NT2/D1 (cell line): ENCODE data around the gene SLIT3.

Source experiments
- SUZ12 ChIP-seq: IDR thresholded peaks from 2 replicates; pipeline ENCODE4 v1.6.1; 2011; ENCODE audit not compliant: insufficient read length, insufficient read depth; ENCODE audit errors: extremely low read depth
- ZNF274 ChIP-seq: IDR thresholded peaks from 2 replicates; pipeline ENCODE4 v1.6.1; 2011; ENCODE audit warnings: mild to moderate bottlenecking, low read depth, low read length

DNA sequence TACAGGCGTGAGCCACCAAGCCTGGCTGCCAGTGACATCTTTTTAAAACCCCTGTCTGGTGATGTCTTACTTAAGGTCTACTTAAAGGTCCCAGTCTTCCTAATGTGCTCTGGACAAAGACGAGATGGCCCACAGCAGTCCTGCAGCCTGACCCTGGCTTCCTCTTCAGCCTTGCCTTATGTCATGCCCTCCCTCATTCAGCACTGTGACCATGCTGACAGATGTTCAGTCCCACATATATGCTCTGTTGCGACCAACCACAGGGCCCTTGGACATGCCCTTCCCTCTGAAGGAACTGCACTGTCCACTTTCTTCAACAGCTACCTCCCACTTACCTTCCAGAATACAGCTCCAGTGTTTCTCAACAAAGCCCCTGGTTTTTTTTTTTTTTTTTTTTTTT, 548.9 kb downstream of the SLIT3 start:
- TF ChIP-seq SUZ12 = no peak
- no peak for TF ChIP-seq ZNF274
